Progenitor cell of endocrine pancreas (in vitro differentiated cells): ENCODE results near the gene PTPRD. TPM values are rescaled to one million over a fixed set of nuclear protein-coding genes. Genes with fewer than 3 reads are reported as not detected.

Experiments used
- DNase-seq: peaks from one replicate; pipeline ENCODE4 v3.0.0; 2021; ENCODE audit warnings: low spot score; ENCODE audit not compliant: unreplicated experiment
- H3K27ac Mint-ChIP-seq: 2 replicates; pipeline ENCODE4 v1.8.0; 2021; ENCODE audit warnings: mild to moderate bottlenecking, moderate library complexity, mixed read lengths
- H3K27me3 Mint-ChIP-seq: 2 replicates; pipeline ENCODE4 v1.8.0; 2021; ENCODE audit warnings: mixed read lengths
- H3K36me3 Mint-ChIP-seq: 2 replicates; pipeline ENCODE4 v1.8.0; 2022; ENCODE audit warnings: mixed read lengths; ENCODE audit not compliant: insufficient read depth
- H3K4me1 Mint-ChIP-seq: 2 replicates; pipeline ENCODE4 v1.8.0; 2021; ENCODE audit warnings: low read depth, mixed read lengths
- H3K4me3 Mint-ChIP-seq: 2 replicates; pipeline ENCODE4 v1.8.0; 2021; ENCODE audit warnings: low read depth, mild to moderate bottlenecking, moderate library complexity, mixed read lengths
- H3K9me3 Mint-ChIP-seq: 2 replicates; pipeline ENCODE4 v1.8.0; 2021; ENCODE audit warnings: low read depth, mixed read lengths
- total RNA-seq: library from RNA; stranded (reverse); gene quantifications from 2 replicates; pipeline ENCODE4 v1.2.1, GENCODE V29; 2021
- TF ChIP-seq, protein P1 (sequence below): fragments of 200-600 bp; sonication (generic); IDR thresholded peaks from one replicate; pipeline ENCODE4 v1.5.0; 2021; ENCODE audit warnings: antibody characterized with exemption, mild to moderate bottlenecking; ENCODE audit not compliant: unreplicated experiment

Gene PTPRD
- total RNA-seq, 1 donor from 2014 or later = 124 TPM

DNA sequence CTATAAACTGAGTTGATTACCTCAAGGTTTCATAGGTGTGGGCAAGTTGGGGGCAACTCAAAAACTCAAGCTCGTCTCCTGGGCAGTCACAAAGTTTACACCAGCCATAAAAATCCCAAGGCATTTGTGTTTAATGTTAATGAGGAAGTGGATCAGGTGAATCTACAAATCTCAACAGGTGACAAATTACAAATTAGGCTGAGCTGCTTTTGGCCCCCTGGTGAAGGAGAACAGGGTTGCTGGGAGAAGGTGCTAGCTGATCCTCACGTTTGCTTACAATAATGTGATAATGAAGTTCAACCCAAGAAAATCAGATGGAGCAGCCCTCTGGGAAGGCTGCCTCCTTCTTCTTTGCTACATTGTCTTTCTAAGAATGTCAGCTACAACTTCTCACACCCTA lies 2324.8 kb downstream of the PTPRD start:
- Mint-ChIP-seq H3K4me3 (no peak overlapping the region), H3K36me3 (no peaks in the 10 kb centered on the region), H3K9me3 (peaks cover 9% of the 10 kb centered on the region), H3K4me1 (peaks cover 12% of the 10 kb centered on the region), H3K27ac (no peak overlapping the region), H3K27me3 (no peaks in the 10 kb centered on the region)
- DNase-seq = no peak
- TF ChIP-seq, protein P1, sequence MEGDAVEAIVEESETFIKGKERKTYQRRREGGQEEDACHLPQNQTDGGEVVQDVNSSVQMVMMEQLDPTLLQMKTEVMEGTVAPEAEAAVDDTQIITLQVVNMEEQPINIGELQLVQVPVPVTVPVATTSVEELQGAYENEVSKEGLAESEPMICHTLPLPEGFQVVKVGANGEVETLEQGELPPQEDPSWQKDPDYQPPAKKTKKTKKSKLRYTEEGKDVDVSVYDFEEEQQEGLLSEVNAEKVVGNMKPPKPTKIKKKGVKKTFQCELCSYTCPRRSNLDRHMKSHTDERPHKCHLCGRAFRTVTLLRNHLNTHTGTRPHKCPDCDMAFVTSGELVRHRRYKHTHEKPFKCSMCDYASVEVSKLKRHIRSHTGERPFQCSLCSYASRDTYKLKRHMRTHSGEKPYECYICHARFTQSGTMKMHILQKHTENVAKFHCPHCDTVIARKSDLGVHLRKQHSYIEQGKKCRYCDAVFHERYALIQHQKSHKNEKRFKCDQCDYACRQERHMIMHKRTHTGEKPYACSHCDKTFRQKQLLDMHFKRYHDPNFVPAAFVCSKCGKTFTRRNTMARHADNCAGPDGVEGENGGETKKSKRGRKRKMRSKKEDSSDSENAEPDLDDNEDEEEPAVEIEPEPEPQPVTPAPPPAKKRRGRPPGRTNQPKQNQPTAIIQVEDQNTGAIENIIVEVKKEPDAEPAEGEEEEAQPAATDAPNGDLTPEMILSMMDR = peak; percentile 18

DNA sequence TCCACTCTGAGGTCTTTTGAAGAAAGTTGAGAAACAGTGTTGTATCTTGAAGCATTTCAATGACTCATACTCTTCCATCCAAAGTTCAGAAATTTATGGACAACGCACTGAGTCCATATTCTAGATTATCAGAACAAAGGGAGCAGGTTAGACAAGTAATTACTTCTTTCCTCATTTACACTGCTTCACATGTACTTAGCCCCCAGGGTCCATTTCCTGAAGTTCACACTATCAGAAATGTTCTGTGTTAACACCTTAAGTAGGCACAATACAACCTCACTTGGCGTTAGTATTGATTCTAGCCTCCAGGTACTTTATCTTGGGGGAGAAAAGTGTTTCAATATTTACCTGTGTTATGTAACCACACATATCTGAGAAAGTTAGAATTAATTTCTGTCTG lies 2325.3 kb downstream of the PTPRD start:
- Mint-ChIP-seq H3K4me1 (peaks cover 12% of the 10 kb centered on the region), H3K27ac (no peak overlapping the region), H3K4me3 (no peak overlapping the region), H3K27me3 (no peaks in the 10 kb centered on the region), H3K9me3 (peaks cover 9% of the 10 kb centered on the region), H3K36me3 (no peaks in the 10 kb centered on the region)
- no peak for DNase-seq
- TF ChIP-seq, protein P1 = no peak

DNA sequence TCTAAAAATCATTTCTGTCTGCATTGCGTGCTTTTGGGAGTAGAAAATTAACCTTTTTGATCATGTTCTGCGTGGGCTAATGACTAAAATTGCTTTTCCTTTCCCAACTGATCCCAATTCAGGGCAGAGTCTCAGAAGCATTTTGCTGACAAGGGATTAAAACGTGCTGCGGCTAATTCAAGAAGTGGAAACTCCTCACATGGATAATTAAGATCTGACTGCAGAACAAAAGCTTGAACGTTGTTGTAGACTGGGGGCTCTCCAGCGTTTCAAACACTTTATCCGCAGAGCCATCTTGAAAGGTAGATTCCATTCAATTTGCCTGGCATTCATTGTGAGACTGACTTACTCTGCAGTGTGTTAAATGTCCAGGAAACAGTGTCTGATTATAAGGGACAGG lies 2327.9 kb downstream of the PTPRD start:
- Mint-ChIP-seq H3K9me3 (peaks cover 9% of the 10 kb centered on the region), H3K27me3 (no peaks in the 10 kb centered on the region), H3K36me3 (no peaks in the 10 kb centered on the region), H3K4me1 (peaks cover 11% of the 10 kb centered on the region), H3K27ac (no peak overlapping the region), H3K4me3 (no peak overlapping the region)
- TF ChIP-seq, protein P1 = no peak
- DNase-seq = no peak

DNA sequence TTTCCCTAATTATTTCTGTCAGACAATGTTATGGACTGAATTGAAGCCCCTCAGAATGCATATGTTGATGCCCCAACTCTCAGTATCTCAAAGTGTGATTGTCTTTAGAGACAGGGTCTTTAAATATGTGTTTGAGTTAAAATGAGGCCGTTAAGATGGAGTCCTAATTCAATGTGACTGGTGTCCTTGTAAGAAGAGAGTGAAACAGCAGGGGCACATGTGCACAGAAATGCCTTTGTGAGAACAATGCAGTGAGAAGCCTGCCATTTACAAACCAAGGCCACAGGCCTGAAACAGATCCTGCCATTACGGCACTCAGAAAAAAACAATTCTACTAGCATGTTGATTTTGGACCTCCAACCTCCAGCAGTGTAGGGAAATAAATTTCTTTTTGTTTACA lies 2330.3 kb downstream of the PTPRD start:
- no peak overlapping the region for H3K4me3 Mint-ChIP-seq
- no peak overlapping the region for H3K27ac Mint-ChIP-seq
- TF ChIP-seq, protein P1 = no peak
- no peaks in the 10 kb centered on the region for H3K27me3 Mint-ChIP-seq
- DNase-seq = no peak
- H3K4me1 Mint-ChIP-seq = peaks cover 5% of the 10 kb centered on the region
- no peaks in the 10 kb centered on the region for H3K36me3 Mint-ChIP-seq
- H3K9me3 Mint-ChIP-seq = peaks cover 6% of the 10 kb centered on the region

DNA sequence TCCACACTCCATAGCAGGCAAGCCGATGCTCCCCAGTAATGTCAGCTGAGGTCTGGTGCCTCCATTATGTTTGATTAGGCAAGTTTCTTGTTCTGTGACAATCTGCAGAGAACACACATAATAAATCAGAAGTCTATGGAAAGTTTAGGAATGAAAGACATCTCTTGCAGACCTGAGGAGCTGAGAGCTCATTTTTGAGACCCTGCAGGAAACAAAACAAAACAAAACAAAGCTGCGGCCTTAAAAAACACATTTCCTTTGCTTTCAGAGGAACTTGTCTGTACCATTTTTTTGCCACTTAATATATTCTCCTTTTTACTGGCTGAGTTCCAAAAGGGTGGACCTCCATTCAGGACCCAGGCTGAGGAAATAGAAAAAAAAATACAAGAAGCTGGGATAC lies 2332.0 kb downstream of the PTPRD start:
- Mint-ChIP-seq H3K36me3 (peaks cover 3% of the 10 kb centered on the region), H3K27ac (no peak overlapping the region), H3K4me3 (no peak overlapping the region), H3K4me1 (no peaks in the 10 kb centered on the region), H3K27me3 (no peaks in the 10 kb centered on the region), H3K9me3 (peaks cover 14% of the 10 kb centered on the region)
- TF ChIP-seq, protein P1 = no peak
- no peak for DNase-seq
